Measurements from ENCODE around the gene PKD1.

Gene PKD1

GRCh38 chr16:2092866-2093265 lies 42.8 kb downstream of the PKD1 start:
- in situ Hi-C loops (cut with MboI; ENCODE audit: low sequenced_read_pairs, unreplicated experiment), result no loop called here
- TF ChIP-seq CTCF (IDR thresholded peaks at IDR 0.05; ENCODE audit: borderline replicate concordance, control extremely low read depth, extremely low read depth, insufficient read depth, missing control alignments), result no peak
- no peak for DNase-seq (ENCODE audit: low spot score)

- in situ Hi-C loops (cut with MboI; ENCODE audit: low sequenced_read_pairs, unreplicated experiment), result no loop called here
- TF ChIP-seq CTCF (IDR thresholded peaks at IDR 0.05; ENCODE audit: borderline replicate concordance, control extremely low read depth, extremely low read depth, insufficient read depth, missing control alignments), result no peak
- no peak for DNase-seq (ENCODE audit: low spot score)
These were observed 43.5 kb downstream of the PKD1 start for GRCh38 chr16:2092256-2092620.

- no peak for TF ChIP-seq CTCF (IDR thresholded peaks at IDR 0.05; ENCODE audit: borderline replicate concordance, control extremely low read depth, extremely low read depth, insufficient read depth, missing control alignments)
- in situ Hi-C loops (cut with MboI; ENCODE audit: low sequenced_read_pairs, unreplicated experiment), result no loop called here
- DNase-seq (ENCODE audit: low spot score), result no peak
These were observed 44.0 kb downstream of the PKD1 start for GRCh38 chr16:2091547-2092255.

- in situ Hi-C loops (cut with MboI; ENCODE audit: low sequenced_read_pairs, unreplicated experiment), result no loop called here
- DNase-seq (ENCODE audit: low spot score), result peak; percentile 74
- TF ChIP-seq CTCF (IDR thresholded peaks at IDR 0.05; ENCODE audit: borderline replicate concordance, control extremely low read depth, extremely low read depth, insufficient read depth, missing control alignments), result no peak
These were observed 44.7 kb downstream of the PKD1 start for GRCh38 chr16:2090777-2091546.

GRCh38 chr16:2090481-2090776 lies 45.3 kb downstream of the PKD1 start:
- DNase-seq (ENCODE audit: low spot score), result no peak
- no peak for TF ChIP-seq CTCF (IDR thresholded peaks at IDR 0.05; ENCODE audit: borderline replicate concordance, control extremely low read depth, extremely low read depth, insufficient read depth, missing control alignments)
- in situ Hi-C loops (cut with MboI; ENCODE audit: low sequenced_read_pairs, unreplicated experiment), result no loop called here

- in situ Hi-C loops (cut with MboI; ENCODE audit: low sequenced_read_pairs, unreplicated experiment), result no loop called here
- DNase-seq (ENCODE audit: low spot score), result no peak
- no peak for TF ChIP-seq CTCF (IDR thresholded peaks at IDR 0.05; ENCODE audit: borderline replicate concordance, control extremely low read depth, extremely low read depth, insufficient read depth, missing control alignments)
These were observed 45.8 kb downstream of the PKD1 start for GRCh38 chr16:2089706-2090480.

Measured in GM13976 (cell line).